Measurements from ENCODE around the gene MYOD1. TPM values are rescaled to one million over a fixed set of nuclear protein-coding genes. Genes with fewer than 3 reads are reported as not detected.

The MYOD1 gene
- total RNA-seq, 4 donors from 2014 or later, result not detected

DNA sequence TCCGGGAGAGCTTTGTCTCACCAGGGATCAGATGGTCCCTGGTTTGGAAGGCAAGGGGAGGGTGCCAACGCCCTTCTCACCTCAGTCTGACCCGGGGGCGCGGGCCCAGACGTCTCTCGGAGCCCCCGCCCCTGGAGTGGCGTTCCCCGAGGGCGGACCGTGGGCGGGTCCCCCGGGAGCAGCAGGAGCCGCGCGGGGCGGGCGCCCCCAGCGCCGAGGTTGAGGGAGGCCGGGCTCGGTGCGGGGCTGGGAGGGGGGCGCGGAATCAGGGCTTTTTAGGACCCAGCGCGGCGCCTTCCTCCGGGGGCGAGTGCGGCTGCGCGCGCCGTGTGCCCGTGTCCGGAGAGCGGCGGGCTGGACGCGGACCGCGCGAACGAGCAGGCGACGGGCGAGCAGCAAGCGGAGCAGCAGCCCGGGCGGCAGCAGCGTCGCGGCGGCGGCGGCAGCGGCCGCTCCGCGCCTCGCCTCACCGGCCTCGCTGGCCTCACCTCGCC, 15.1 kb downstream of the MYOD1 start, which contains the start of gene KCNC1:
Gene KCNC1, plus strand, starts transcription at position 364 of the 494 bp plus-strand sequence. CDS start 1,222 bp downstream, outside the sequence.
- Histone ChIP-seq H3K27ac (no peak within 1 kb of the TSS), H3K4me1 (peaks cover 18% of the 10 kb centered on the region), H3K36me3 (no peaks in the 10 kb centered on the region), H3K9me3 (no peaks in the 10 kb centered on the region), H3K4me3 (peak within 1 kb of the TSS; percentile 43), H3K27me3 (peaks cover 76% of the 10 kb centered on the region)
- 0% methylated on average over 25 of the region's 66 CpGs for WGBS
- TF ChIP-seq, protein P1, sequence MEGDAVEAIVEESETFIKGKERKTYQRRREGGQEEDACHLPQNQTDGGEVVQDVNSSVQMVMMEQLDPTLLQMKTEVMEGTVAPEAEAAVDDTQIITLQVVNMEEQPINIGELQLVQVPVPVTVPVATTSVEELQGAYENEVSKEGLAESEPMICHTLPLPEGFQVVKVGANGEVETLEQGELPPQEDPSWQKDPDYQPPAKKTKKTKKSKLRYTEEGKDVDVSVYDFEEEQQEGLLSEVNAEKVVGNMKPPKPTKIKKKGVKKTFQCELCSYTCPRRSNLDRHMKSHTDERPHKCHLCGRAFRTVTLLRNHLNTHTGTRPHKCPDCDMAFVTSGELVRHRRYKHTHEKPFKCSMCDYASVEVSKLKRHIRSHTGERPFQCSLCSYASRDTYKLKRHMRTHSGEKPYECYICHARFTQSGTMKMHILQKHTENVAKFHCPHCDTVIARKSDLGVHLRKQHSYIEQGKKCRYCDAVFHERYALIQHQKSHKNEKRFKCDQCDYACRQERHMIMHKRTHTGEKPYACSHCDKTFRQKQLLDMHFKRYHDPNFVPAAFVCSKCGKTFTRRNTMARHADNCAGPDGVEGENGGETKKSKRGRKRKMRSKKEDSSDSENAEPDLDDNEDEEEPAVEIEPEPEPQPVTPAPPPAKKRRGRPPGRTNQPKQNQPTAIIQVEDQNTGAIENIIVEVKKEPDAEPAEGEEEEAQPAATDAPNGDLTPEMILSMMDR (IDR thresholded peaks at IDR 0.05), result no peak
- TF ChIP-seq EP300 (IDR thresholded peaks at IDR 0.05) (no peak), POLR2A (IDR thresholded peaks at IDR 0.05) (no peak), POLR2AphosphoS5 (IDR thresholded peaks at IDR 0.05) (no peak)
- DNase-seq (ENCODE audit: low spot score in 2 of 2), result peak in 1 of 2 donors; percentile 17

DNA sequence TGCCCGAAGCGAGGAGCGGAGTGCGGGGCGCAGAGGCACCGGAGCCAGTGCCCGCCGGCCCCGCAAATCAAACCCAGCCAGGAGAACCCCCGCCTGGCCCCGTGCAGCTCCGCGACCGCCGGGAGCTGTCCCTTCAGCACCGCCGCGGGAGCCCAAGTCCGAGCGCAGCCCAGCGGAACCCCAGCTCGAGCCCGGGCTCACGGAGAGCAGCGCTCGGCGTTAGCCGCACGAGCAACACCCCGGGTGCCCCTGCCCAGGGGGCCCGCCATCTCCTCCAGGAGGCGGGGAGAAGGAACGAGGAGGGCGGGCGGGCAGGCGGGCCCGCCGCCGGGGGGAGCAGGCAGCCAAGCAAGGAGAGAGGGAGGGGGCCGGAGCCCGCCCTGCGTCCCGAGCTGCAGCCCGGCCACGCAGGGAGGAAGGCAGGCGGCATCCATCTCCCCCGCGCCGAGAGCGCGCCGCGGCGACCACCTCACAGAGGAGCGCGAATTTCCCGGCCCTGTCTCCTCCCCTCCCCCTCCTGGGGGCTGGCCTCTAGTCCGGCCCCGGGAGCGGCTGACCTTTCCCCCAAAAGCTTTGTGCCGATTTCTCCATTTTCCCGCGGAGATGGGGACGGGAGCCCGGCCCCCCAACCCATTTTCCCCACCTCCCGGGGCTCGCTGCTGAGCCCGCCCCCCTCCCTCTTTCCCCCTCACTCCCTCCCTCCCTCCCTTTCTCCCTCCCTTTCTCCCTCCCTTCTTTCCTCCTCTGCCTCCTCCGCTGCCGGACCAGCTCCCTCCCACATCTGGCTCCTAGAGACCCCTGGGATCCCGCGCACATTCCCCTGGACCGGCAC, 15.8 kb downstream of the MYOD1 start:
- DNase-seq (ENCODE audit: low spot score in 2 of 2), result peak; percentile 40 to 80
- H3K36me3 ChIP-seq, result no peaks in the 10 kb centered on the region
- no peak overlapping the region for H3K27ac ChIP-seq
- TF ChIP-seq POLR2AphosphoS5 (IDR thresholded peaks at IDR 0.05) (no peak), EP300 (IDR thresholded peaks at IDR 0.05) (no peak), POLR2A (IDR thresholded peaks at IDR 0.05) (no peak)
- TF ChIP-seq, protein P1 (IDR thresholded peaks at IDR 0.05), result no peak
- H3K4me3 ChIP-seq, result peak overlapping the region; percentile 43
- H3K4me1 ChIP-seq, result peaks cover 18% of the 10 kb centered on the region
- WGBS, result 3% methylated on average over 15 of the region's 73 CpGs
- H3K27me3 ChIP-seq, result peaks cover 83% of the 10 kb centered on the region
- no peaks in the 10 kb centered on the region for H3K9me3 ChIP-seq

DNA sequence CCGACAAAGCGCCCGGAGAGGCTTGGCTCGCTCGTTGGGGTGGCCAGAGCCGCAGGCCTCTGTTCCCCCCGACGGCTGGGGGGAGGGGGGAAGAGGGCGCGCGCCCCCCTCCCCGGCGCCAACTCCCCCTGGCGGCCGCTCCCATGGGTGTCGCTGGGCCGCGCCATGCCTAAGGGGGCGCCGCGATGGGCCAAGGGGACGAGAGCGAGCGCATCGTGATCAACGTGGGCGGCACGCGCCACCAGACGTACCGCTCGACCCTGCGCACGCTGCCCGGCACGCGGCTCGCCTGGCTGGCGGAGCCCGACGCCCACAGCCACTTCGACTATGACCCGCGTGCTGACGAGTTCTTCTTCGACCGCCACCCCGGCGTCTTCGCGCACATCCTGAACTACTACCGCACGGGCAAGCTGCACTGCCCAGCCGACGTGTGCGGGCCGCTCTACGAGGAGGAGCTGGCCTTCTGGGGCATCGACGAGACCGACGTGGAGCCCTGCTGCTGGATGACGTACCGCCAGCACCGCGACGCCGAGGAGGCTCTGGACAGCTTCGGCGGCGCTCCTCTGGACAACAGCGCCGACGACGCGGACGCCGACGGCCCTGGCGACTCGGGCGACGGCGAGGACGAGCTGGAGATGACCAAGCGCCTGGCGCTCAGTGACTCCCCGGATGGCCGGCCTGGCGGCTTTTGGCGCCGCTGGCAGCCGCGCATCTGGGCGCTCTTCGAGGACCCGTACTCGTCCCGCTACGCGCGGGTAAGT, 16.6 kb downstream of the MYOD1 start:
- DNase-seq (ENCODE audit: low spot score in 2 of 2), result peak in 1 of 2 donors; percentile 62
- Histone ChIP-seq H3K27me3 (peaks cover 87% of the 10 kb centered on the region), H3K4me1 (peaks cover 18% of the 10 kb centered on the region), H3K4me3 (no peak overlapping the region), H3K27ac (no peak overlapping the region), H3K36me3 (no peaks in the 10 kb centered on the region), H3K9me3 (no peaks in the 10 kb centered on the region)
- TF ChIP-seq, protein P1 (IDR thresholded peaks at IDR 0.05), result no peak
- TF ChIP-seq EP300 (IDR thresholded peaks at IDR 0.05), result no peak
- TF ChIP-seq POLR2A (IDR thresholded peaks at IDR 0.05), result no peak
- no peak for TF ChIP-seq POLR2AphosphoS5 (IDR thresholded peaks at IDR 0.05)
- 8% methylated on average over 48 of the region's 102 CpGs for WGBS

DNA sequence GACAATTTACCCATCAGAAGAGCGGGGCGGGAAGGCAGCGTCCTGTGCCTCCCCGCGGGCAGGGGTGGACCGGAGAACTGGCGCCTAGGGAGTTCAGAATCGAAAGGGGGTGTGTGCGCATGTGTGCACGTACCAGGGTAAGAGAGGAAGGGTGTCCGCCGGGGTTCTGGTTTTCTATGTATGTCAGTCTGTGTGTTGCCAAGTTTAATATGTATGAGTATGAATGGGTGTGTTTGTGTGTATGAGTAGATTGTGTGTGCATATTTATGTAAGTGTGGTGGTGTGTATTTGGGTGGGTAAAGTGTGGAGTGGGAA, 17.2 kb downstream of the MYOD1 start:
- no peak overlapping the region for H3K4me3 ChIP-seq
- no peaks in the 10 kb centered on the region for H3K9me3 ChIP-seq
- 29% methylated on average over 3 of the region's 12 CpGs for WGBS
- H3K36me3 ChIP-seq, result no peaks in the 10 kb centered on the region
- H3K27ac ChIP-seq, result no peak overlapping the region
- H3K27me3 ChIP-seq, result peaks cover 89% of the 10 kb centered on the region
- DNase-seq (ENCODE audit: low spot score in 2 of 2), result peak; percentile 4 to 69
- peaks cover 18% of the 10 kb centered on the region for H3K4me1 ChIP-seq
- TF ChIP-seq EP300 (IDR thresholded peaks at IDR 0.05), result no peak
- TF ChIP-seq POLR2AphosphoS5 (IDR thresholded peaks at IDR 0.05), result no peak
- TF ChIP-seq POLR2A (IDR thresholded peaks at IDR 0.05), result no peak
- TF ChIP-seq, protein P1 (IDR thresholded peaks at IDR 0.05), result no peak
